ENCODE results near the gene FOXQ1. TPM values are rescaled to one million over a fixed set of nuclear protein-coding genes. Genes with fewer than 3 reads are reported as not detected.

FOXQ1 gene
- total RNA-seq, 1 experiment from 2014 or later, result 11.7 TPM

DNA sequence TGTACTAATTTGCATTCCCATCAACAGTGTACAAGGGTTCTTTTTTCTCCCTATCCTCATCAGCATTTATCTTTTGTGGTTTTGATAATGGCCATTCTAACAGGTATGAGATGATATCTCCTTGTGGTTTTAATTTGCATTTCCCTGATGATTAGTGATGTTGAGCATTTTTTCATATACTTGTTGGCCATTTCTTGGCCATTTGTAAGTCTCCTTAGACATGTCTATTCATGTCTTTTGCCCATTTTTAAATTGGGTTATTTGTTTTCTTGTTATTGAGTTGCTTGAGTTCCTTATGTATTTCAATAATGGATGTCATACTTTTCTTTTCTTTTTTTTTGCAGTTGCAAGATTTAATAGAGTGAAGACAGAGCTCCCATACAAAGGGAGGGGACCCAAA lies 17.8 kb downstream of the FOXQ1 start:
- H3K36me3 ChIP-seq (ENCODE audit: control insufficient read depth, insufficient read depth, low read length), result no peaks in the 10 kb centered on the region
- peaks cover 12% of the 10 kb centered on the region; the same call in 1 of the 2 replicates for H3K9me3 ChIP-seq (ENCODE audit: control insufficient read depth, insufficient read depth, low read depth, low read length)
- H3K4me3 ChIP-seq (ENCODE audit: low read depth in 2 of 2, low read length in 2 of 2), result no peak overlapping the region
- no peak overlapping the region for H3K27ac ChIP-seq (ENCODE audit: low read length)
- ATAC-seq (no peak), DNase-seq (ENCODE audit: low read depth, low spot score) (no peak)
- POLR2A ChIA-PET, result no interaction called here
- intact Hi-C loops (cut with micrococcal nuclease; ENCODE audit: unreplicated experiment), result loop anchor here (10.0 kb wide), 1 partner anchor 415 kb away; no protein-coding TSS in a partner anchor
- BruUV-seq (replicated peaks), result no TSS peak
- peaks cover 56% of the 10 kb centered on the region for H3K4me1 ChIP-seq (ENCODE audit: control insufficient read depth, insufficient read depth, low read length)
- H3K27me3 ChIP-seq (ENCODE audit: control insufficient read depth, insufficient read depth, low read length), result no peaks in the 10 kb centered on the region
- CTCF ChIA-PET, result no interaction called here
- TF ChIP-seq SIN3A (IDR thresholded peaks at IDR 0.05; ENCODE audit: borderline replicate concordance, insufficient read depth, low read depth, low read length) (no peak), REST (IDR thresholded peaks at IDR 0.05; ENCODE audit: insufficient read depth in 1 of 2, low read depth in 2 of 2, low read length in 1 of 2) (no peak), CTCF (IDR thresholded peaks at IDR 0.05) (no peak), TCF7L2 (IDR thresholded peaks at IDR 0.05; ENCODE audit: low read depth, low read length) (no peak), POLR2AphosphoS5 (IDR thresholded peaks at IDR 0.05; ENCODE audit: low read depth, low read length) (no peak)
- in situ Hi-C loops (cut with HindIII; ENCODE audit: low pct_unique_long_range_greater_than_20kb, low sequenced_read_pairs), result no loop called here

DNA sequence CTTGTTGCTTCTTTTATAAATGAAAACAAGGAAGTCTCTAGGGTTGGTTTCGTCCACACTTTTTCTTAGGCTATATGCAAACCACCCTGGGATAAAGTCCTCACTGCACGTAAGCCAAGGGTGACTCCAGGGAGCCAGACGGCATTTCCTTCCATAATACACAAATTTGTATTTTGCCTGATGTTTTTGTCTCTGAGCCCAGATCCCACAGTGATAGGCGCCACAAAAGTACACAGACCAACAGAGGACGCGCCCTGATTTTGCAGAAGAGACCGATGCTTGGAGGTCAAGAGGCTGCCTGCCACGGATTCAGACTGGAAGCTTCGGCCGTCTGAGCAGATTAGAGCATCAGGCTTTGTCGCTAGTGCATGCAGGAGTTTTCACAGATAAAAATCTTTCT lies 22.8 kb downstream of the FOXQ1 start:
- Histone ChIP-seq H3K27me3 (ENCODE audit: control insufficient read depth, insufficient read depth, low read length) (no peaks in the 10 kb centered on the region), H3K4me1 (ENCODE audit: control insufficient read depth, insufficient read depth, low read length) (peaks cover 40% of the 10 kb centered on the region), H3K36me3 (ENCODE audit: control insufficient read depth, insufficient read depth, low read length) (no peaks in the 10 kb centered on the region), H3K4me3 (ENCODE audit: low read depth in 2 of 2, low read length in 2 of 2) (peak overlapping the region; percentile 7 to 51; a peak in 3 of 4 replicates), H3K27ac (ENCODE audit: low read length) (peak overlapping the region; percentile 94), H3K9me3 (ENCODE audit: control insufficient read depth, insufficient read depth, low read depth, low read length) (peaks cover 6% of the 10 kb centered on the region; the same call in 1 of the 2 replicates)
- ATAC-seq (peak; percentile 51), DNase-seq (ENCODE audit: low read depth, low spot score) (no peak)
- ChIA-PET POLR2A (interaction anchor here (0.7 kb wide), 1 partner anchor 350 kb away, joined by 3 read pairs; no protein-coding TSS in a partner anchor), CTCF (interaction anchor here (1.1 kb wide), 1 partner anchor 47 kb away, joined by 7 read pairs; no protein-coding TSS in a partner anchor)
- in situ Hi-C loops (cut with HindIII; ENCODE audit: low pct_unique_long_range_greater_than_20kb, low sequenced_read_pairs), result no loop called here
- no TSS peak for BruUV-seq (replicated peaks)
- intact Hi-C loops (cut with micrococcal nuclease; ENCODE audit: unreplicated experiment), result loop anchor here (10.0 kb wide), 1 partner anchor 420 kb away; no protein-coding TSS in a partner anchor
- TF ChIP-seq SIN3A (IDR thresholded peaks at IDR 0.05; ENCODE audit: borderline replicate concordance, insufficient read depth, low read depth, low read length) (no peak), REST (IDR thresholded peaks at IDR 0.05; ENCODE audit: insufficient read depth in 1 of 2, low read depth in 2 of 2, low read length in 1 of 2) (no peak), CTCF (IDR thresholded peaks at IDR 0.05) (no peak), POLR2AphosphoS5 (IDR thresholded peaks at IDR 0.05; ENCODE audit: low read depth, low read length) (no peak)

All from Panc1 (cell line).